ENCODE measurements around the gene CDH10. TPM values are rescaled to one million over a fixed set of nuclear protein-coding genes. Genes with fewer than 3 reads are reported as not detected.

The CDH10 gene
- total and polyA plus RNA-seq, 9 of the 15 experiments (the other 6 are each of a cell fraction or from before 2014, with no cell fraction given) = not detected

DNA sequence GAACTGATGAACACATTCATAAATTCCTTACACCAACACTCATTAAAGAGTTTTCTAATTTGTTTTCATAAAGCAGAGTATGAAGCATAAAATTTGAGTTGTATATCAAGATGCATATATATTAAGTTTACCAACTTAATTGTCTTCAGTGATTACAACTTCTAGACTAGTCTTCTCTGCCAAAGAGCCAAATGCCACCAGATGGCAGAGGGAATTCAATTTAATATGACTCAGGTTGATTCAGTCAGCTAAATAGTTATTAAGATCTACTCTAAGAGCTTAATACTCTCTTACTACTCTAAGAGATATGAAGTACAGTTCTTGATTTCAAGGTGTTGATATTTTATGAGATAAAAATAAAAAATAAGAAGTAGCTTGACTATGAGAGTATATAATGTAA, 53.4 kb downstream of the CDH10 start:
- no peaks in the 10 kb centered on the region; the same call in 1 of the 2 replicates for H3K9me3 ChIP-seq (replicated peaks; ENCODE audit: control insufficient read depth, insufficient read depth, low read depth, low read length)
- FAIRE-seq (no peak), ATAC-seq (no peak), DNase-seq (ENCODE audit: extremely low read depth in 1 of 4, low spot score in 3 of 4) (no peak)
- H3K27ac ChIP-seq (ENCODE audit: extremely low read depth, low read depth, low read length) = no peak overlapping the region
- no TSS peak for BruUV-seq (replicated peaks)
- no peaks in the 10 kb centered on the region for H3K4me1 ChIP-seq (replicated peaks in 1 of 2; ENCODE audit: control insufficient read depth in 2 of 2, insufficient read depth in 2 of 2, low read length in 2 of 2)
- H3K4me2 ChIP-seq (ENCODE audit: insufficient read depth, low read length) = no peak overlapping the region
- intact Hi-C loops (cut with micrococcal nuclease) = no loop called here
- H3K9ac ChIP-seq (ENCODE audit: insufficient read depth in 1 of 2, low read depth in 2 of 2, low read length in 2 of 2) = no peak overlapping the region
- no peaks in the 10 kb centered on the region for H3K9me1 ChIP-seq (ENCODE audit: control insufficient read depth, insufficient read depth, low read length)
- no peaks in the 10 kb centered on the region for H3K36me3 ChIP-seq (ENCODE audit: control insufficient read depth, insufficient read depth, low read length)
- no peak overlapping the region for H3K4me3 ChIP-seq
- ChIA-PET POLR2A (no interaction called here), CTCF (ENCODE audit: low intra/inter-chr PET ratio) (no interaction called here)
- in situ Hi-C loops (cut with MboI) = no loop called here
- TF ChIP-seq MYC (IDR thresholded peaks at IDR 0.05; ENCODE audit: low read depth, low read length) = no peak
- TF ChIP-seq MYC (CRISPR knock-in tag; IDR thresholded peaks at IDR 0.05; ENCODE audit: borderline replicate concordance, low read depth) = no peak
- no peak for TF ChIP-seq RFX1 (IDR thresholded peaks at IDR 0.05)
- TF ChIP-seq, protein P1, sequence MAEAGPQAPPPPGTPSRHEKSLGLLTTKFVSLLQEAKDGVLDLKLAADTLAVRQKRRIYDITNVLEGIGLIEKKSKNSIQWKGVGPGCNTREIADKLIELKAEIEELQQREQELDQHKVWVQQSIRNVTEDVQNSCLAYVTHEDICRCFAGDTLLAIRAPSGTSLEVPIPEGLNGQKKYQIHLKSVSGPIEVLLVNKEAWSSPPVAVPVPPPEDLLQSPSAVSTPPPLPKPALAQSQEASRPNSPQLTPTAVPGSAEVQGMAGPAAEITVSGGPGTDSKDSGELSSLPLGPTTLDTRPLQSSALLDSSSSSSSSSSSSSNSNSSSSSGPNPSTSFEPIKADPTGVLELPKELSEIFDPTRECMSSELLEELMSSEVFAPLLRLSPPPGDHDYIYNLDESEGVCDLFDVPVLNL (CRISPR knock-in tag; IDR thresholded peaks at IDR 0.05; ENCODE audit: low read depth) = no peak
- no peak for TF ChIP-seq EWSR1 (IDR thresholded peaks at IDR 0.05; ENCODE audit: borderline replicate concordance, low read depth, partially characterized antibody)
- TF ChIP-seq TAF7 (tag; IDR thresholded peaks at IDR 0.05) = no peak
- no peak for TF ChIP-seq TAL1 (IDR thresholded peaks at IDR 0.05)
- TF ChIP-seq, protein P2, sequence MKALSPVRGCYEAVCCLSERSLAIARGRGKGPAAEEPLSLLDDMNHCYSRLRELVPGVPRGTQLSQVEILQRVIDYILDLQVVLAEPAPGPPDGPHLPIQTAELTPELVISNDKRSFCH (CRISPR knock-in tag; IDR thresholded peaks at IDR 0.05) = no peak
- TF ChIP-seq, protein P2 (tag; IDR thresholded peaks at IDR 0.05) = no peak
- no peak for TF ChIP-seq FOXK1 (CRISPR knock-in tag; IDR thresholded peaks at IDR 0.05; ENCODE audit: borderline replicate concordance)
- TF ChIP-seq NFE2L1 (tag; IDR thresholded peaks at IDR 0.05; ENCODE audit: borderline replicate concordance, low read depth) = no peak
- no peaks in the 10 kb centered on the region for H3K79me2 ChIP-seq (ENCODE audit: control insufficient read depth, insufficient read depth, low read length)
- H2AFZ ChIP-seq (ENCODE audit: low read depth, low read length) = no peak overlapping the region
- H4K20me1 ChIP-seq (replicated peaks; ENCODE audit: control insufficient read depth, insufficient read depth, low read length) = no peaks in the 10 kb centered on the region
- no peaks in the 10 kb centered on the region for H3K27me3 ChIP-seq (ENCODE audit: control insufficient read depth in 2 of 2, insufficient read depth in 2 of 2, low read length in 2 of 2)

Measured in K562 (cell line).